Parathyroid adenoma (tissue), 2 donors: ENCODE results near the gene ALK.

Source experiments
- H2AFZ ChIP-seq: fragments of 300-600 bp; sonication (generic); one replicate; pipeline ENCODE4 v1.7.0; 2017; ENCODE audit warnings: antibody characterized with exemption, mild to moderate bottlenecking
- H3K27ac ChIP-seq: fragments of 300-600 bp; sonication (generic); one replicate; pipeline ENCODE4 v1.7.0; 2017
- H3K27me3 ChIP-seq: fragments of 300-600 bp; sonication (generic); one replicate; pipeline ENCODE4 v1.7.0; 2017; ENCODE audit warnings: low read length; ENCODE audit not compliant: control insufficient read depth, insufficient read depth
- H3K36me3 ChIP-seq: fragments of 300-600 bp; sonication (generic); one replicate; pipeline ENCODE4 v1.7.0; 2017; ENCODE audit warnings: low read length; ENCODE audit not compliant: control insufficient read depth, insufficient read depth
- H3K4me1 ChIP-seq: fragments of 300-600 bp; sonication (generic); one replicate; pipeline ENCODE4 v1.7.0; 2017; ENCODE audit warnings: control low read depth
- H3K4me2 ChIP-seq: fragments of 300-600 bp; sonication (generic); one replicate; pipeline ENCODE4 v1.7.0; 2017; ENCODE audit warnings: low read length
- H3K4me3 ChIP-seq: fragments of 300-600 bp; sonication (generic); one replicate; pipeline ENCODE4 v1.7.0; 2017; ENCODE audit warnings: low read depth, low read length
- H3K79me2 ChIP-seq: fragments of 300-600 bp; sonication (generic); one replicate; pipeline ENCODE4 v1.7.0; 2017; ENCODE audit warnings: control low read depth
- H3K9ac ChIP-seq: fragments of 300-600 bp; sonication (generic); one replicate; pipeline ENCODE4 v1.7.0; 2017; ENCODE audit warnings: mild to moderate bottlenecking
- H3K9me3 ChIP-seq: fragments of 300-600 bp; sonication (generic); one replicate; pipeline ENCODE4 v1.7.0; 2017; ENCODE audit warnings: low read length; ENCODE audit not compliant: control insufficient read depth
- TF ChIP-seq, protein P1 (sequence below): fragments of 300-600 bp; sonication (generic); IDR thresholded peaks from one replicate; pipeline ENCODE4 v1.7.0; 2017; ENCODE audit warnings: antibody characterized with exemption, mild to moderate bottlenecking
- donor health status: primary hyperparathyroidism.

The ALK gene

DNA sequence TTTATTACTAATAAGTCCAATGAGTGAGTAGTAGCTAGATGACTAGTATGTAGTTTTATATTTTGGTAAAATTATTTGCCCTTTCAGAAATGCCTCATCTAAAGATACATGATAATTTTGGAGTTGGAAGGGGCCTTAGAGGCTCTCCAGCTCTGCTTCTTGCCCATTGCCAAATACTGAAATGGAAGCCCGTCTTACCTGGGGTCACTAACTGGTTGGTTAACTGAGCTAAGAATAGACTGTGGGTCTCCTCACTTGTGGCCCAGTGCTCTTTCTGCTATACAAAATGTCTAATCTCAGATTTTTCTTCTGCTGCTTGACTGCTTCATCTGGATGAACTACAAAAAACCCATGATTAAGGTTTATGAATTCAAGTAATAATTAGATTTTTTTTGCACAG, 739.1 kb downstream of the ALK start:
- Histone ChIP-seq H3K36me3 (no peaks in the 10 kb centered on the region), H2AFZ (no peak overlapping the region), H3K27me3 (no peaks in the 10 kb centered on the region), H3K79me2 (no peaks in the 10 kb centered on the region), H3K4me1 (no peaks in the 10 kb centered on the region), H3K27ac (no peak overlapping the region), H3K9ac (no peak overlapping the region), H3K9me3 (no peaks in the 10 kb centered on the region), H3K4me3 (no peak overlapping the region), H3K4me2 (no peak overlapping the region)
- TF ChIP-seq, protein P1, sequence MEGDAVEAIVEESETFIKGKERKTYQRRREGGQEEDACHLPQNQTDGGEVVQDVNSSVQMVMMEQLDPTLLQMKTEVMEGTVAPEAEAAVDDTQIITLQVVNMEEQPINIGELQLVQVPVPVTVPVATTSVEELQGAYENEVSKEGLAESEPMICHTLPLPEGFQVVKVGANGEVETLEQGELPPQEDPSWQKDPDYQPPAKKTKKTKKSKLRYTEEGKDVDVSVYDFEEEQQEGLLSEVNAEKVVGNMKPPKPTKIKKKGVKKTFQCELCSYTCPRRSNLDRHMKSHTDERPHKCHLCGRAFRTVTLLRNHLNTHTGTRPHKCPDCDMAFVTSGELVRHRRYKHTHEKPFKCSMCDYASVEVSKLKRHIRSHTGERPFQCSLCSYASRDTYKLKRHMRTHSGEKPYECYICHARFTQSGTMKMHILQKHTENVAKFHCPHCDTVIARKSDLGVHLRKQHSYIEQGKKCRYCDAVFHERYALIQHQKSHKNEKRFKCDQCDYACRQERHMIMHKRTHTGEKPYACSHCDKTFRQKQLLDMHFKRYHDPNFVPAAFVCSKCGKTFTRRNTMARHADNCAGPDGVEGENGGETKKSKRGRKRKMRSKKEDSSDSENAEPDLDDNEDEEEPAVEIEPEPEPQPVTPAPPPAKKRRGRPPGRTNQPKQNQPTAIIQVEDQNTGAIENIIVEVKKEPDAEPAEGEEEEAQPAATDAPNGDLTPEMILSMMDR, result no peak

DNA sequence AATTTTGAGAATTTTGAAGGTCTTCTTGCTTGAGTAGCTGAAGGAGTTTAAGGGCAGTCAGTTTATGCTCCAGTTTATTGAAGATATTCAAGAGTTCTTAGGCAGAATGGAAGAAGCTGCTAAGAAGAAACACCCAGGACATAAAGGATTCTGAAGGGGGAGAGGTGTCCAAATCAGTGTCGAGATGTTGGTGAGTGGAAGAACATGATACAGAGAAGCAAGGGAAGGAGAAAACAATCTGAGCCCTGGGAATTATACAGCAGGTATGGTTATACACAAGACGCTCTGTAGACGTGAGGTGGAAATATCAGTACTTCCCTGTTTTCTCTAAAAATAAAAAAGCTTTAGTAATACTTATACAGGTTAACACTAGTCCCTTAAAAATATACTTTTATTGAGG, 746.0 kb downstream of the ALK start:
- Histone ChIP-seq H3K4me1 (no peaks in the 10 kb centered on the region), H3K4me3 (no peak overlapping the region), H3K27ac (no peak overlapping the region), H2AFZ (no peak overlapping the region), H3K4me2 (no peak overlapping the region), H3K36me3 (no peaks in the 10 kb centered on the region), H3K79me2 (no peaks in the 10 kb centered on the region), H3K27me3 (no peaks in the 10 kb centered on the region), H3K9ac (no peak overlapping the region), H3K9me3 (no peaks in the 10 kb centered on the region)
- TF ChIP-seq, protein P1, result no peak

DNA sequence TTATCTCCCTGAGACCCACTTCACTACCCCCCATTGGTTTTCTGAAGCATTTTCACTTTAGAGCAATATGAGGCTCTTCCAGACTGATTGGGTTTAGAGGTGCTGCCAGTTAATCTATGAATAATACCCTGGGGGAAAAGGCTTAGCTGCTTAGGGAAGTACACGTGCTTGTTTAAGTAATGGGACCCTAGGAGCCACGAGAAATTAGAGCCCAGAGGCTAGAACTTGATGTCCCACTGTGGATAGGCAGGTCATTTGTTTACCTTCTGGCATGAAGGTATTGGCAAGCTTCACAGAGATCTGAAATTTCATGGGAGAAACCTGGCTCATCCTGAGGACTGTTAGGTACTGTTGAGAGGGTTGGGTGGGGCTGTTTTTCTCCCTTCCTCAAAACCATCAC, 746.4 kb downstream of the ALK start:
- Histone ChIP-seq H3K4me2 (no peak overlapping the region), H3K27me3 (no peaks in the 10 kb centered on the region), H3K79me2 (no peaks in the 10 kb centered on the region), H3K4me3 (no peak overlapping the region), H3K36me3 (no peaks in the 10 kb centered on the region), H2AFZ (no peak overlapping the region), H3K27ac (no peak overlapping the region), H3K4me1 (no peaks in the 10 kb centered on the region), H3K9ac (no peak overlapping the region), H3K9me3 (no peaks in the 10 kb centered on the region)
- TF ChIP-seq, protein P1, result no peak

DNA sequence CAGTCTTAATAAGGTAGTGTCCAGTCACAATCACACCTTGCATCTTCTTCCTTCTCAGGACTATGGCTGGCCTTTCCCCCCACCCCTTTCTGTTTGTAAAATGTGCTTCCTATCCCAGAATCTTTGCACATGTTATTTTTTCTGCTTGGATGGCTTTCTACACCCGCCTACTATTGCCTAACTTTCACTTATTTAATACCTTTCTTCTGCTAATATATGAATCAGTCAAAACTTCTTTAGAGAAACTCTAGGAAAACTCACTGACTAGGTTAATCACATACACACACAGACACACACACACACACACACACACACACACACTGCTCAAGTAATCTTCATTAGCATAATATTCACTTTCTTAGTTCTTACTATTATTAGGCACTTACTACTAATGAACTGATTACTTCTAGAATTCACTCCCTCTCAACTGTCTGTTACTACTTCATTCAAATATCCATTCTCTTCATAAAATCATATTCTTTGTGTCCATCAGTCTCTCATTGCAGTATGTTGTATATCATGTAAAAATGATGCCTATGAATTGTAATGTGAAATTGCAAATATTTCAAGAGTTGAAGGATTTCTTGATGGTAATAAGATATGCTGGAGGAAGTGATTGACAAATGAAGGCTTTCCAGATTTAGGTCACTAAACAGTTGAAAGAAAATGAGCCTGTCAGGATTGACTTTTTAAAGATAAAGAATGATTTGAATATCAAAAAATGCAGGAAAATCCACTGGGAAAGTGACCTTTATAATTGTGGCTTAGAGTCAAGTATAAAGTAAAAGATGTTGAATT, 754.9 kb downstream of the ALK start:
- Histone ChIP-seq H3K9ac (no peak overlapping the region), H3K4me1 (no peaks in the 10 kb centered on the region), H3K4me2 (no peak overlapping the region), H3K4me3 (no peak overlapping the region), H3K27me3 (no peaks in the 10 kb centered on the region), H3K79me2 (no peaks in the 10 kb centered on the region), H2AFZ (no peak overlapping the region), H3K27ac (no peak overlapping the region), H3K36me3 (no peaks in the 10 kb centered on the region), H3K9me3 (no peaks in the 10 kb centered on the region)
- TF ChIP-seq, protein P1, result no peak
